AG04450 (cell line): ENCODE measurements around the gene FEM1B. TPM values are rescaled to one million over a fixed set of nuclear protein-coding genes. Genes with fewer than 3 reads are reported as not detected.
A peak's percentile ranks its signal among the peaks of the same experiment; 100 is the strongest.

Experiments
- CTCF ChIA-PET: fragments of 300-600, 350-600 bp; formaldehyde crosslinking; extraction: SDS; loops from one replicate; lab custom pipeline; 2022; ENCODE audit warnings: antibody characterized with exemption, inconsistent platforms; lab: Charles Lee
- POLR2A ChIA-PET: fragments of 350-600 bp; formaldehyde crosslinking; extraction: SDS; loops from one replicate; lab custom pipeline; 2021; ENCODE audit warnings: antibody characterized with exemption, inconsistent platforms; lab: Yijun Ruan, JAX
- DNase-seq: peaks from one replicate; pipeline ENCODE4 v3.0.0-alpha.2; 2011; ENCODE audit warnings: low read depth, low spot score
- H3K27ac ChIP-seq: one replicate; pipeline ENCODE4 v1.5.1; 2012; ENCODE audit warnings: low read depth, low read length, control low read depth
- H3K27me3 ChIP-seq: one replicate; pipeline ENCODE4 v1.6.0; 2012; ENCODE audit warnings: low read length; ENCODE audit not compliant: control insufficient read depth, insufficient read depth
- H3K4me3 ChIP-seq: 2 replicates; pipeline ENCODE4 v1.5.1; 2011; ENCODE audit warnings: mild to moderate bottlenecking, low read depth, low read length, control low read depth
- H3K9me3 ChIP-seq: 2 replicates; pipeline ENCODE4 v1.5.1; 2012; ENCODE audit warnings: low read length; ENCODE audit not compliant: control insufficient read depth, insufficient read depth
- CTCF ChIP-seq: IDR thresholded peaks from 2 replicates; pipeline ENCODE4 v1.5.1; 2011; ENCODE audit warnings: low read depth, low read length, control low read depth, inconsistent platforms
- polyA plus RNA-seq: library from polyadenylated mRNA; depleted of rRNA; stranded (reverse); fragments of >200 nt; gene quantifications from 2 replicates; pipeline ENCODE4 v1.2.3, GENCODE V29; 2011

The FEM1B gene
- polyA plus RNA-seq, 1 experiment, result 46.5 TPM

GRCh38 chr15:68339481-68339880 lies 61.9 kb downstream of the FEM1B start:
- Histone ChIP-seq H3K27me3 (no peaks in the 10 kb centered on the region), H3K27ac (no peak overlapping the region), H3K9me3 (peaks cover 4% of the 10 kb centered on the region; the same call in 1 of the 2 replicates), H3K4me3 (no peak overlapping the region)
- ChIA-PET CTCF (no interaction called here), POLR2A (no interaction called here)
- no peak for TF ChIP-seq CTCF
- DNase-seq, result no peak

GRCh38 chr15:68340726-68341671 lies 63.5 kb downstream of the FEM1B start:
- Histone ChIP-seq H3K27me3 (no peaks in the 10 kb centered on the region), H3K9me3 (no peaks in the 10 kb centered on the region), H3K27ac (no peak overlapping the region), H3K4me3 (no peak overlapping the region)
- no peak for TF ChIP-seq CTCF
- ChIA-PET CTCF (interaction anchor here (1.1 kb wide), 1 partner anchor 9 kb away, joined by 4 read pairs; no protein-coding TSS in a partner anchor), POLR2A (no interaction called here)
- DNase-seq, result no peak

- DNase-seq, result no peak
- no peak for TF ChIP-seq CTCF
- no peaks in the 10 kb centered on the region for H3K27me3 ChIP-seq
- POLR2A ChIA-PET, result no interaction called here
- H3K27ac ChIP-seq, result peak overlapping the region; percentile 39
- H3K4me3 ChIP-seq, result no peak overlapping the region
- no peaks in the 10 kb centered on the region for H3K9me3 ChIP-seq
- CTCF ChIA-PET, result no interaction called here
Measured at GRCh38 chr15:68341760-68342725, 64.5 kb downstream of the FEM1B start.

- ChIA-PET POLR2A (interaction anchor here (1.3 kb wide), 1 partner anchor 9 kb away, joined by 3 read pairs; no protein-coding TSS in a partner anchor), CTCF (no interaction called here)
- TF ChIP-seq CTCF, result no peak
- DNase-seq, result no peak
- H3K9me3 ChIP-seq, result no peaks in the 10 kb centered on the region
- no peak overlapping the region for H3K4me3 ChIP-seq
- H3K27me3 ChIP-seq, result no peaks in the 10 kb centered on the region
- H3K27ac ChIP-seq, result no peak overlapping the region
Measured at GRCh38 chr15:68343579-68344225, 66.2 kb downstream of the FEM1B start.
